Activated effector memory CD4-positive, alpha-beta T cell treated with anti-CD3 and anti-CD28 coated beads, Interleukin-2, amount 50 U/mL, for 16 hours (primary cell): ENCODE measurements around the gene SEC31A.
"Not testable (repeated sequence)": the region's sequence is repeated elsewhere in the genome, so short reads cannot be mapped to it uniquely, and the experiment has no call there.

ENCODE experiments used
- DNase-seq: peaks from one replicate; pipeline ENCODE4 v3.0.0-alpha.2; 2020

SEC31A gene

GRCh38 chr4:82896755-82897154, 5.8 kb upstream of the SEC31A start:
- no peak for DNase-seq

- no peak for DNase-seq
Observed at GRCh38 chr4:82893942-82894341, 3.0 kb upstream of the SEC31A start.

- DNase-seq, result no peak
Observed at GRCh38 chr4:82892467-82892802, 1.5 kb upstream of the SEC31A start.

- no peak for DNase-seq
Observed at GRCh38 chr4:82891707-82892466, 934 bp upstream of the SEC31A start.

GRCh38 chr4:82890528-82890900, 439 bp downstream of the SEC31A start:
- DNase-seq, result no peak

GRCh38 chr4:82889287-82889686, 1.7 kb downstream of the SEC31A start:
- DNase-seq, result no peak

GRCh38 chr4:82886147-82886942, 4.6 kb downstream of the SEC31A start:
- DNase-seq, result no peak

GRCh38 chr4:82885410-82885809, 5.5 kb downstream of the SEC31A start:
- DNase-seq, result no peak

- DNase-seq, result no peak
Observed at GRCh38 chr4:82868572-82868971, 22.4 kb downstream of the SEC31A start.

GRCh38 chr4:82866706-82867385, 24.1 kb downstream of the SEC31A start:
- DNase-seq, result no peak

GRCh38 chr4:82866033-82866432, 24.9 kb downstream of the SEC31A start:
- DNase-seq, result not testable (repeated sequence)

GRCh38 chr4:82865592-82865991, 25.4 kb downstream of the SEC31A start:
- DNase-seq, result no peak

- no peak for DNase-seq
Observed at GRCh38 chr4:82864336-82864979, 26.5 kb downstream of the SEC31A start.

GRCh38 chr4:82861529-82861928, 29.4 kb downstream of the SEC31A start:
- no peak for DNase-seq

GRCh38 chr4:82860487-82860886, 30.5 kb downstream of the SEC31A start:
- not testable (repeated sequence) for DNase-seq

GRCh38 chr4:82852751-82853285, 38.1 kb downstream of the SEC31A start:
- DNase-seq, result no peak

- DNase-seq, result no peak
Observed at GRCh38 chr4:82851885-82852750, 38.8 kb downstream of the SEC31A start.

GRCh38 chr4:82851318-82851717, 39.6 kb downstream of the SEC31A start:
- DNase-seq, result no peak

GRCh38 chr4:82850684-82851083, 40.3 kb downstream of the SEC31A start:
- no peak for DNase-seq

GRCh38 chr4:82848706-82849105, 42.2 kb downstream of the SEC31A start:
- DNase-seq, result no peak

- DNase-seq, result no peak
Observed at GRCh38 chr4:82842593-82842992, 48.4 kb downstream of the SEC31A start.

- DNase-seq, result no peak
Observed at GRCh38 chr4:82839624-82840023, 51.3 kb downstream of the SEC31A start.
